Lower lobe of right lung (tissue), 2 donors: ENCODE results near the gene METTL9. TPM values are rescaled to one million over a fixed set of nuclear protein-coding genes. Genes with fewer than 3 reads are reported as not detected.
"Not testable (repeated sequence)": the region's sequence is repeated elsewhere in the genome, so short reads cannot be mapped to it uniquely, and the experiment has no call there.

ENCODE experiments used
- ATAC-seq, 2 donors: fragments of 200-7000 bp; cut with Tn5 transposase; one replicate each; pipeline ENCODE4 v1.9.1; 2020 to 2022; ENCODE audit warnings: mild to moderate bottlenecking in 2 of 2, moderate library complexity in 2 of 2
- DNase-seq: peaks from one replicate; pipeline ENCODE4 v3.0.0-alpha.2; 2020
- H3K27ac ChIP-seq: fragments of 200-600 bp; one replicate; pipeline ENCODE4 v1.8.0; 2022
- H3K27me3 ChIP-seq: fragments of 200-600 bp; one replicate; pipeline ENCODE4 v1.8.0; 2022; ENCODE audit warnings: low read depth
- H3K36me3 ChIP-seq: fragments of 200-600 bp; one replicate; pipeline ENCODE4 v1.8.0; 2022; ENCODE audit warnings: mild to moderate bottlenecking
- H3K4me1 ChIP-seq: fragments of 200-600 bp; one replicate; pipeline ENCODE4 v1.8.0; 2022
- H3K4me3 ChIP-seq: fragments of 200-600 bp; one replicate; pipeline ENCODE4 v1.8.0; 2022; ENCODE audit warnings: mild to moderate bottlenecking
- H3K9me3 ChIP-seq: fragments of 200-600 bp; one replicate; pipeline ENCODE4 v1.8.0; 2022
- CTCF ChIP-seq: fragments of 200-600 bp; IDR thresholded peaks from one replicate; pipeline ENCODE4 v1.8.0; 2022; ENCODE audit warnings: antibody characterized with exemption, mild to moderate bottlenecking
- intact Hi-C: fragments of 100-400 bp; cut with DNase I; formaldehyde crosslinking; loops from one replicate; pipeline ENCODE4 v1.11.0; 2022
- total RNA-seq: library from RNA; stranded (reverse); fragmentation: NEBNext Ultra II Directional; extraction: Animal tissue kit (Norgen Biotek cat#: 25700); gene quantifications from one replicate; pipeline ENCODE4 v1.2.1, GENCODE V29; 2021
- donor health status: DM: no; HTN: yes; CAD: no; lungs with severe emphysema.

METTL9 gene
- total RNA-seq, 1 donor from 2014 or later = 74.1 TPM

GRCh38 chr16:21631951-21632575 lies 32.7 kb downstream of the METTL9 start:
- ATAC-seq, DNase-seq, H3K9me3 ChIP-seq, H3K27me3 ChIP-seq, intact Hi-C loops, H3K27ac ChIP-seq, H3K4me3 ChIP-seq: not testable (repeated sequence)
- Histone ChIP-seq H3K36me3 (peaks cover 29% of the 10 kb centered on the region), H3K4me1 (peaks cover 15% of the 10 kb centered on the region)

- no peaks in the 10 kb centered on the region for H3K27me3 ChIP-seq
- intact Hi-C loops = no loop called here
- peaks cover 14% of the 10 kb centered on the region for H3K4me1 ChIP-seq
- no peak for TF ChIP-seq CTCF
- no peak overlapping the region for H3K4me3 ChIP-seq
- H3K36me3 ChIP-seq = peaks cover 24% of the 10 kb centered on the region
- H3K9me3 ChIP-seq = no peaks in the 10 kb centered on the region
- DNase-seq (no peak), ATAC-seq (no peak)
- no peak overlapping the region for H3K27ac ChIP-seq
Measured at GRCh38 chr16:21634216-21634615, 34.8 kb downstream of the METTL9 start.

- H3K27ac ChIP-seq, H3K27me3 ChIP-seq, DNase-seq, H3K9me3 ChIP-seq, H3K4me3 ChIP-seq, ATAC-seq, intact Hi-C loops: not testable (repeated sequence)
- H3K4me1 ChIP-seq = peaks cover 14% of the 10 kb centered on the region
- H3K36me3 ChIP-seq = peaks cover 12% of the 10 kb centered on the region
Measured at GRCh38 chr16:21635694-21636093, 36.3 kb downstream of the METTL9 start.

- intact Hi-C loops = no loop called here
- Histone ChIP-seq H3K36me3 (peaks cover 11% of the 10 kb centered on the region), H3K27me3 (no peaks in the 10 kb centered on the region), H3K27ac (no peak overlapping the region), H3K9me3 (no peaks in the 10 kb centered on the region), H3K4me1 (no peaks in the 10 kb centered on the region), H3K4me3 (no peak overlapping the region)
- DNase-seq (no peak), ATAC-seq (no peak)
- TF ChIP-seq CTCF = no peak
Measured at GRCh38 chr16:21637032-21637968, 37.9 kb downstream of the METTL9 start.

- Histone ChIP-seq H3K9me3 (no peaks in the 10 kb centered on the region), H3K27ac (no peak overlapping the region), H3K36me3 (peaks cover 17% of the 10 kb centered on the region), H3K4me3 (no peak overlapping the region), H3K4me1 (no peaks in the 10 kb centered on the region), H3K27me3 (no peaks in the 10 kb centered on the region)
- ATAC-seq = peak; percentile 23 to 51
- no peak for TF ChIP-seq CTCF
- DNase-seq = no peak
- intact Hi-C loops = no loop called here
Measured at GRCh38 chr16:21638573-21638975, 39.2 kb downstream of the METTL9 start.

GRCh38 chr16:21639493-21639892 lies 40.1 kb downstream of the METTL9 start:
- no peak for ATAC-seq
- Histone ChIP-seq H3K27ac (no peak overlapping the region), H3K27me3 (no peaks in the 10 kb centered on the region), H3K4me1 (peaks cover 4% of the 10 kb centered on the region), H3K4me3 (no peak overlapping the region), H3K36me3 (peaks cover 19% of the 10 kb centered on the region), H3K9me3 (no peaks in the 10 kb centered on the region)
- intact Hi-C loops = no loop called here
- no peak for DNase-seq
- TF ChIP-seq CTCF = no peak
